Liver (tissue), 9 donors: Measurements from ENCODE around the gene NEK7. TPM values are rescaled to one million over a fixed set of nuclear protein-coding genes. Genes with fewer than 3 reads are reported as not detected.

Experiments
- DNase-seq: peaks from one replicate; pipeline ENCODE4 v3.0.0-alpha.2; 2017; ENCODE audit warnings: low spot score
- H3K27ac ChIP-seq, 2 donors: one replicate each; pipeline ENCODE4 v1.7.0; 2013; ENCODE audit warnings: inconsistent platforms in 2 of 2, low read length in 2 of 2, control low read depth in 1 of 2, low read depth in 1 of 2, mild to moderate bottlenecking in 1 of 2
- H3K27me3 ChIP-seq, 4 donors: one replicate each; pipeline versions ENCODE4 v1.6.1 to v1.7.0; 2013; ENCODE audit warnings: low read length in 3 of 4, inconsistent platforms in 1 of 4, mild to moderate bottlenecking in 1 of 4, moderate library complexity in 1 of 4; ENCODE audit not compliant: control insufficient read depth in 4 of 4, insufficient read depth in 4 of 4
- H3K36me3 ChIP-seq, 4 donors: one replicate each; pipeline versions ENCODE4 v1.6.1 to v1.7.0; 2013; ENCODE audit warnings: low read length in 3 of 4, mild to moderate bottlenecking in 3 of 4, low read depth in 1 of 4, moderate library complexity in 1 of 4; ENCODE audit not compliant: control insufficient read depth in 4 of 4, insufficient read depth in 3 of 4
- H3K4me1 ChIP-seq, 4 donors: one replicate each; pipeline versions ENCODE4 v1.6.1 to v1.7.0; 2013; ENCODE audit warnings: low read length in 3 of 4, mild to moderate bottlenecking in 3 of 4, moderate library complexity in 1 of 4; ENCODE audit not compliant: control insufficient read depth in 4 of 4, insufficient read depth in 4 of 4
- H3K4me3 ChIP-seq, 3 donors: one replicate each; pipeline versions ENCODE4 v1.6.1 to v1.7.0; 2013; ENCODE audit warnings: low read length in 3 of 3, control low read depth in 1 of 3, low read depth in 1 of 3, mild to moderate bottlenecking in 1 of 3
- H3K9ac ChIP-seq, 2 donors: one replicate each; pipeline ENCODE4 v1.7.0; 2013; ENCODE audit warnings: low read length in 2 of 2, mild to moderate bottlenecking in 2 of 2, moderate library complexity in 2 of 2, control low read depth in 1 of 2, low read depth in 1 of 2
- H3K9me3 ChIP-seq, 4 donors: one replicate each; pipeline versions ENCODE4 v1.6.1 to v1.7.0; 2013; ENCODE audit warnings: low read length in 3 of 4; ENCODE audit not compliant: control insufficient read depth in 4 of 4
- ATF3 ChIP-seq: IDR thresholded peaks from 2 replicates; pipeline ENCODE4 v1.6.1; 2016; ENCODE audit warnings: antibody characterized with exemption
- CTCF ChIP-seq: fragments of 150-350 bp; IDR thresholded peaks from 2 replicates; pipeline ENCODE4 v1.5.1; 2017; ENCODE audit warnings: improper control_type of control experiment, low read depth, low read length; ENCODE audit not compliant: missing input control
- EGR1 ChIP-seq, 2 donors: IDR thresholded peaks; 2 replicates each; pipeline ENCODE4 v1.6.1; 2016 to 2018; ENCODE audit warnings: antibody characterized with exemption in 2 of 2, low read depth in 2 of 2
- FOXA1 ChIP-seq: IDR thresholded peaks from 2 replicates; pipeline ENCODE4 v1.6.1; 2016; ENCODE audit warnings: antibody characterized with exemption
- FOXA2 ChIP-seq: IDR thresholded peaks from 2 replicates; pipeline ENCODE4 v1.6.1; 2016; ENCODE audit warnings: antibody characterized with exemption
- GABPA ChIP-seq, 2 donors: IDR thresholded peaks in 1 of 2; conservative IDR thresholded peaks in 1 of 2; 2 replicates each; pipeline ENCODE4 v1.6.1; 2016; ENCODE audit warnings: antibody characterized with exemption in 2 of 2, mild to moderate bottlenecking in 1 of 2, moderate library complexity in 1 of 2
- HNF4A ChIP-seq, 2 donors: conservative IDR thresholded peaks; 2 replicates each; pipeline ENCODE4 v1.6.1; 2016; ENCODE audit warnings: antibody characterized with exemption in 2 of 2, mild to moderate bottlenecking in 2 of 2
- HNF4G ChIP-seq: IDR thresholded peaks from 2 replicates; pipeline ENCODE4 v1.6.1; 2016; ENCODE audit warnings: antibody characterized with exemption
- JUND ChIP-seq, 2 donors: IDR thresholded peaks; 2 replicates each; pipeline ENCODE4 v1.6.1; 2016; ENCODE audit warnings: antibody characterized with exemption in 2 of 2
- MAX ChIP-seq: IDR thresholded peaks from 2 replicates; pipeline ENCODE4 v1.6.1; 2016; ENCODE audit warnings: antibody characterized with exemption
- NR2F2 ChIP-seq: IDR thresholded peaks from 2 replicates; pipeline ENCODE4 v1.6.1; 2016; ENCODE audit warnings: antibody characterized with exemption
- RAD21 ChIP-seq, 2 donors: IDR thresholded peaks; 2 replicates each; pipeline ENCODE4 v1.6.1; 2016; ENCODE audit warnings: antibody characterized with exemption in 2 of 2, mild to moderate bottlenecking in 2 of 2
- RXRA ChIP-seq, 2 donors: IDR thresholded peaks; 2 replicates each; pipeline ENCODE4 v1.6.1; 2017 to 2018; ENCODE audit warnings: antibody characterized with exemption in 2 of 2, mild to moderate bottlenecking in 1 of 2
- SP1 ChIP-seq: IDR thresholded peaks from 2 replicates; pipeline ENCODE4 v1.6.1; 2018; ENCODE audit warnings: antibody characterized with exemption, mild to moderate bottlenecking
- TAF1 ChIP-seq: conservative IDR thresholded peaks from 2 replicates; pipeline ENCODE4 v1.6.1; 2016; ENCODE audit warnings: antibody characterized with exemption, mild to moderate bottlenecking
- YY1 ChIP-seq: IDR thresholded peaks from 2 replicates; pipeline ENCODE4 v1.6.1; 2016; ENCODE audit warnings: antibody characterized with exemption, mild to moderate bottlenecking
- ZBTB33 ChIP-seq: IDR thresholded peaks from 2 replicates; pipeline ENCODE4 v1.6.1; 2016; ENCODE audit warnings: antibody characterized with exemption
- WGBS: extraction: QIAGEN DNeasy Blood & Tissue Kit; methylation state at CpG from one replicate; pipeline ENCODE4 v1.1.7; 2013; 5-methylcytosine and 5-hydroxymethylcytosine counted together
- polyA plus RNA-seq, 2 donors: library from polyadenylated mRNA; stranded (reverse) in 1 of 2; unstranded in 1 of 2; fragments of 200-250 nt in 1 of 2; fragments of >200 nt in 1 of 2; fragmentation: Nextera tagmentation in 1 of 2; extraction: Ambion mirVana in 1 of 2; gene quantifications; one replicate each; pipeline versions ENCODE4 v1.2.1 to v1.2.3, GENCODE V29; 2013 to 2015
- total RNA-seq, 2 donors: library from RNA; depleted of rRNA; stranded (reverse); fragments of >200 nt; gene quantifications; one replicate each; pipeline ENCODE4 v1.2.3, GENCODE V29; 2014
- donor health status: healthy.
- donor health status: healthy.
- donor health status: healthy.
- donor health status: healthy.
- donor health status: healthy.

NEK7 gene
- total and polyA plus RNA-seq, 4 donors = 9.2 to 34.4 (median 20.2) TPM

GRCh38 chr1:198254948-198255347 is 98.2 kb downstream of the NEK7 start:
- H3K4me3 ChIP-seq = no peak overlapping the region
- H3K4me1 ChIP-seq = no peaks in the 10 kb centered on the region
- DNase-seq = no peak
- no peak overlapping the region for H3K27ac ChIP-seq
- no peaks in the 10 kb centered on the region for H3K27me3 ChIP-seq
- H3K9ac ChIP-seq = no peak overlapping the region
- H3K9me3 ChIP-seq = no peaks in the 10 kb centered on the region
- WGBS = 97% methylated on average over 1 of the region's 1 CpG
- H3K36me3 ChIP-seq = peaks cover 0 to 5% (median 0%) of the 10 kb centered on the region in 4 donors
- no peak for TF ChIP-seq JUND (IDR thresholded peaks at IDR 0.05)
- TF ChIP-seq GABPA (IDR thresholded peaks at IDR 0.05 in 1 of 2, conservative IDR thresholded peaks at IDR 0.05 in 1 of 2) = no peak
- no peak for TF ChIP-seq RXRA (IDR thresholded peaks at IDR 0.05)

GRCh38 chr1:198255784-198256183 is 99.0 kb downstream of the NEK7 start:
- no peak for DNase-seq
- Histone ChIP-seq H3K27me3 (no peaks in the 10 kb centered on the region), H3K36me3 (peaks cover 0 to 5% (median 0%) of the 10 kb centered on the region in 4 donors)

More at GRCh38 chr1:198255784-198256183, 99.0 kb downstream of the NEK7 start:
- no peak overlapping the region for H3K27ac ChIP-seq
- no peak overlapping the region for H3K4me3 ChIP-seq
- TF ChIP-seq GABPA (IDR thresholded peaks at IDR 0.05 in 1 of 2, conservative IDR thresholded peaks at IDR 0.05 in 1 of 2) (no peak), JUND (IDR thresholded peaks at IDR 0.05) (no peak), CTCF (no peak), SP1 (no peak), FOXA1 (no peak), RAD21 (IDR thresholded peaks at IDR 0.05) (no peak), RXRA (IDR thresholded peaks at IDR 0.05) (no peak), NR2F2 (no peak), YY1 (no peak), FOXA2 (no peak), ATF3 (no peak), HNF4G (no peak), EGR1 (IDR thresholded peaks at IDR 0.05; ENCODE audit: low read depth in 2 of 2) (no peak), ZBTB33 (no peak), MAX (no peak), HNF4A (conservative IDR thresholded peaks at IDR 0.05) (no peak), TAF1 (no peak)
- no peaks in the 10 kb centered on the region for H3K9me3 ChIP-seq
- no peak overlapping the region for H3K9ac ChIP-seq
- H3K4me1 ChIP-seq = no peaks in the 10 kb centered on the region
- 94% methylated on average over 1 of the region's 1 CpG for WGBS
